Subcutaneous adipose tissue (tissue), 4 donors: Measurements from ENCODE around the gene CHRNA4. TPM values are rescaled to one million over a fixed set of nuclear protein-coding genes. Genes with fewer than 3 reads are reported as not detected.

Experiments
- total RNA-seq, 4 donors: library from RNA; depleted of rRNA; stranded (reverse); fragments of >200 nt; gene quantifications; one replicate each; pipeline ENCODE4 v1.1.0, GENCODE V29; 2016
- TF ChIP-seq, protein P1 (sequence below): fragments of 450-650 bp; IDR thresholded peaks from one replicate; pipeline ENCODE4 v1.5.1; 2016; ENCODE audit warnings: low read depth, mild to moderate bottlenecking, control low read depth, antibody characterized with exemption, moderate library complexity

Gene CHRNA4
- total RNA-seq, 4 donors from 2014 or later, result not detected

DNA sequence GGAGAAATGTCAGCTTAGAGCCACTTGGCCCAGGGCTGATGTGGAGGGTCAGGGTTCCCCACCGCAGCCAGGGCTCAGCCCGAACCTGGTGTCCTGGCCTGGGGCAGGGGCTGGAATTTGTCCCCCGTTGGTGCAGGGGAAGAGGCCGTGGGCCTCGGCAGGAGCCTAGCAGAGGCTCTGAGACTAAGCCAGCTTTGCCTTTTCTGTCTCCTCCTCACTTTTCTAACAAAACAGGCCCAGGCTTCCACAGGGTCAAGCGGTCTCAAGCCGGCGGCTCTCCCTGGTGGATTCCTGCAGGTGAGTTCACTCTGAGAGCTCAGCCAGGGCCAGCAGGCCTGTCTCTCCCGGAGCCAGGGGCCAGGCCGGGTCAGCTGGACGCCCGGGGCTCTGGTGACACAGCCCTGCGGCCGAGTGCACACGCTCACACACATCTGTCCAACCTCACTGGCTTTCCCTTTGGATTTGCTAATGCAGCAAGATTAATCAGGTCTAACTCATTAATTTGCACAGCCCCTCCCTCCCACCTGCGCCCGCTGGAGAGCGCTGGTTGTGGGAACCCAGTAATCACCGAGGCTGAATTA, 2.9 kb upstream of the CHRNA4 start:
- TF ChIP-seq, protein P1, sequence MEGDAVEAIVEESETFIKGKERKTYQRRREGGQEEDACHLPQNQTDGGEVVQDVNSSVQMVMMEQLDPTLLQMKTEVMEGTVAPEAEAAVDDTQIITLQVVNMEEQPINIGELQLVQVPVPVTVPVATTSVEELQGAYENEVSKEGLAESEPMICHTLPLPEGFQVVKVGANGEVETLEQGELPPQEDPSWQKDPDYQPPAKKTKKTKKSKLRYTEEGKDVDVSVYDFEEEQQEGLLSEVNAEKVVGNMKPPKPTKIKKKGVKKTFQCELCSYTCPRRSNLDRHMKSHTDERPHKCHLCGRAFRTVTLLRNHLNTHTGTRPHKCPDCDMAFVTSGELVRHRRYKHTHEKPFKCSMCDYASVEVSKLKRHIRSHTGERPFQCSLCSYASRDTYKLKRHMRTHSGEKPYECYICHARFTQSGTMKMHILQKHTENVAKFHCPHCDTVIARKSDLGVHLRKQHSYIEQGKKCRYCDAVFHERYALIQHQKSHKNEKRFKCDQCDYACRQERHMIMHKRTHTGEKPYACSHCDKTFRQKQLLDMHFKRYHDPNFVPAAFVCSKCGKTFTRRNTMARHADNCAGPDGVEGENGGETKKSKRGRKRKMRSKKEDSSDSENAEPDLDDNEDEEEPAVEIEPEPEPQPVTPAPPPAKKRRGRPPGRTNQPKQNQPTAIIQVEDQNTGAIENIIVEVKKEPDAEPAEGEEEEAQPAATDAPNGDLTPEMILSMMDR, result no peak

DNA sequence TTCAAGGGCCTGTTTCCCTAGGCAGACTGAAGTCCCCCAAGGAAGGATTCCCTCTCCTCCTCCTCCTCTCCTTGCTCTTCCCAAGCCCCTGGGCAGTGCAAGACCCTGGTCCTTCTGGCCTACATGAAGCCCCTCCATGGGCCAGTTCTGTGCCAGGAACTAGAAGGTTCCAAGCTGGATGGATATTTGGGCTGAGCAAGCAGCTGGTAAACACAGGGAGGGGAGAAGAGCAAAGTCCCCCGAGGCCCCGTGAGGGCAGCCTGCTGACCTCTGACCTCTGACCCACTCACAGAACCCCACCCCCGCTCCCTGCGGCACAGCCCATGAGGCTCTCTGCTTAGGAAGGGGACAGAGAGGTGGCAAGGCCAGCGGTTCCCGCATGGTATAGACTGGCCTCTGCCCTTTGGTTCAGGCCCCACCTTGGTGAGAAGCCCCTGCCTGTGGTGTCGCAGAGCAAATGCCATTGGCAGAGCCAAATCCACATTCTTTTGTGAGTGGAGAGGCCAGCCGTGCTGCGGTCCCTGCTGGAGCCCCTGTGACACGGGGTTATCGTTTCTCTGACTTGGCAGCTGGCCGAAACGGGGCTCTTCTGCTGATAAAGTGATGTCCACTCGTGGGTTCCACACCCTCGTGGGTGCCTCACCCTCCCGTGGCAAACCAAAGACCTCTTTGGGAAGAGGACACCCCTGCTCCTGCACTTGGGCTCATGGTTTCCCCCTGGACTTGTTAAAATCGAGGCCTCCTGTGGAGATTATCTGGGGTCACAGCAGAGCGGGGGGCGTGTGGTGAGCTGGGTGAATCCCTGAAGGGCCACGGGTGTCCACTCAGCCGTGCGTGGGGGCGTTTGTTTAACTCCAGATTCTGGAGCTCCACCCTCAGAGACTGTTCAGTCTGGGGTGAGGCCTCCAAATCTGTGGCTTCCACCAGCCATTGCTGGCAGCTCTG, 2.1 kb upstream of the CHRNA4 start:
- TF ChIP-seq, protein P1, result no peak

DNA sequence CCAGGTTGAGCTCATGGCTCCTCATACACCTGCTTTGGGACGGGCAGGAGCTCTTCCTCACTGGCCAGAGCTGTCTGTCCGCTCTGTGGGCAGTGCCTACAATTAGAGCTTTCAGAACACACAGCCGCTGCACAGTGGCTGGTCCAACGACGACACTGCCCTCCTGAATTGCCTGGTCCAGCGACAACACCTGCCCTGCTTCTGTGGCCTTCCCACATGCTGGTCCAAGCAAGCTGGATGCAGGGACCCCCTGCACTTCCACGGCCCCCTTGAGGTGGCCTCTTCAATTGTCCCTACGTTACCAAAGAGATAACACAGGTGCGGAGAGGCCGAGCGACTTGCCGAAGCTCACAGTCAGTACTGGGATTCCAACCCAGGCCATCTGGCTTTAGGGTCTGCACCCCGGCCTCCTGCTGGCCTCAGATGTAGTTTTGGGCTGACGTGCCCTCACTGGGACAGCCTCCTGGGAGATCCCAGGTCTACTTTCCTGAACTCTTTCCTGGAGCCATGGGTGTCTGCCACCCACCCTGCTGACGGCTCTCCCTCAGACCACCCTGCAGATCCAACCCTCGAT, 1.4 kb upstream of the CHRNA4 start:
- TF ChIP-seq, protein P1, result no peak

DNA sequence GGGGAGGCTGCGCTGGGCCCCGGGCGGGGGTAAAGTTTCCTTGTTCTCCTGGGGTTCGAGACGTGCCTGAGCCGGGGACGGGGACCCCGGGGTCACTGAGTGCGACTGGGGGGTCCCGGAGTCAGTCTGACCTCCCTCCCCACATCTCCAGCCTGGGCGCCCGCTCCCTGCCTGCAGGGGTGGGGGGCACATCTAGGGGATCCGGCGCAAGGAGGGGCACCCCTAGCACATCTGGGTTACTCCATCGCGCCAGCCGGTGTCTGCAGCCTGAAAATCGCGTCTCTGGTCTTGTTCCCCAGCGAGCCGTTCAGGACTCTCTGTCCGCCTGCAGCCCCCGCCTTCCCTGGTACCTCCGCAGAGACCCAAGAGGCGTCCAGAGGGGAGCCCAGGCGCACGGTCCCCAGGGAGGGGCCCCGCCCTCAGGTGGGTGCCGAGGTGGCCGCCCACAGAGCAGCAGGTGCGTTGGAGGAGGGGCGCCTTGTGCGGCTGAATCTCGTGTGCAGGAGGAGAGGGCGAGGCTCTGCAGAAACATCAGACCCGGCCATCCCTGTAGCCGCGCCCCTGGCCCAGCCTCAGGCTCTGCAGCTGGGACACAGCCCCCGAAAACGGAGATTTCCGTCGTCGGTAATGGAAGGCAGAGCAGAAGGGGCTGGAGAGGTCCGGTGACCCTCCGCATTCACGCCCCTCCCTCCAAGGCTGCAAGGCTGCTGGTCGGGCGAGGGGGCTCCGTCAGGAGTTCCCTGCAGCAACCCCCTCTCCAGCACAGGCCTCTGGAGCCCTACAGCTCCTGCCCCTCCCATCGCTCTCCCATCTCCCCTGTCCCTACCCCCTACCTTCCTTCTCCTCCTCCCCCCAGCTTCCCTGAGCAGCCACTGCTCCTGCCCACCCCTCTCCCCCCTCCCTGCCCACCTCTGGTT, 628 bp upstream of the CHRNA4 start:
- TF ChIP-seq, protein P1, result no peak

- TF ChIP-seq, protein P1, result no peak
Measured at GRCh38 chr20:63359937-63360849, 956 bp downstream of the CHRNA4 start.

DNA sequence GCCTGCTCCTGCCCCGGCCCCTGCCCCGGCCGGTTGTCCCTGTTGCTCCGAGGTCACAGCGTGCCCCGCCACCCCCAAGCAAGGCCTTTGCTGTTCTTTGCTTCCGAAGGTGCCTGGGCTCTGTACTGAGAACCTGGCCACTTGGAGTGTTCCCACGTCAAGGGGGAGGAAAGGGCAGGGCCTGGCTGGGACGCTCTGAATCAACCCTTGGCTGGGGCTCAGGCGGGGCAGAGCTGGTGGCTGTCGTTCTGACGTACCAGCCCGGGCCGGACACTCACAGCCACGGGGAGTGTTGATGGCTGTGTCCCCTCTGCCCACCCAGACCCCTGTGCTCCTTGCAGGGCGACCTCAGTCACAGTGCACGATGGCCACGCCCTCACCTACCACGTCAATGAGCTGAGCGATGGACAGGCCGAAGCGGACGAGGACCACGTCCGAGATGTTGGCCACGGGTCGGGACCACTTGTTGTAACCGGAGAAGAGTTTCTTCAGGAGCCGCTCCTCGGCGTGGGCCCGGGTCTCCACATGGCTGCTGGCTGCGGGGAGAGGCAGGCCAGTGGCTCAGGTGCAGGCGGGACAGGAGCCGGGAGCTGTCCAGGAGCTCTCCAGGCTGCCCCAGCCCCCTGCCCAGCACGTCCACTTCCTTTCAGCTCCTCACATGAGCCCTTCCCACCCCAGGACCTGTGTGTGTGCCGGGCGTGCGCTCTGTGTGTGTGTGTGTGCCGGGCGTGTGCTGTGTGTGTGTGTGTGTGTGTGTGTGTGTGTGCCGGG, 1.8 kb downstream of the CHRNA4 start:
- TF ChIP-seq, protein P1, result no peak
